ENCODE measurements around the gene SHMT2. TPM values are rescaled to one million over a fixed set of nuclear protein-coding genes. Genes with fewer than 3 reads are reported as not detected.

The SHMT2 gene
- total RNA-seq, 2 donors from 2014 or later, result 47.7 to 77.5 TPM

DNA sequence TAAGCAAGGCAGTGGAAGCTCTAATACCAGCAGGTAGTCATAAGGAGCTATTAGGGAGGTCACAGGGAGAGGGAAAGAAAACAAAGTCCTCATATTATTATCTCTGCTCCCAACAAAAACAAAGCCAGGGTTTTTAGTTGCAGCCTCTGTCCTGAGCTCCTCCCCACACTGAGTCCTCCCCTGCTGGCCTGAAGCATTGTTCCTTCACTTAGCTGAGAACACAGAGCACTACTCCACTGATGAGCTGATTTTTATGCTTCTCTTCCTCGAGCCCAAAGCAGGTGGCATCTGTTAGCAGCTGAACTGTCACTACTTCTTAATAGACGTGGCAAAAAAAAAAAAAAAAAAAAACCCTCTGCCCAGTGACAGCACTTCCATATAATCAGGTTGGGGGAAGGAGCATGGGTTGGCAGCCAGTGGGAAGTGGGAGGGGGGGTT is 31.9 kb downstream of the SHMT2 start:
- no peak for ATAC-seq
- no peak for DNase-seq
- H3K9me3 ChIP-seq, result no peaks in the 10 kb centered on the region
- intact Hi-C loops (cut with DNase I), result no loop called here
- WGBS, 2 donors, result 55 to 63% methylated on average over 2 of the region's 2 CpGs
- H3K4me3 ChIP-seq, result no peak overlapping the region
- H3K27me3 ChIP-seq, result no peaks in the 10 kb centered on the region
- no peak for TF ChIP-seq POLR2A (IDR thresholded peaks at IDR 0.05)
- no peak for TF ChIP-seq CTCF (IDR thresholded peaks at IDR 0.05)
- H3K27ac ChIP-seq, result no peak overlapping the region
- H3K36me3 ChIP-seq (replicated peaks in 1 of 2; ENCODE audit: insufficient read depth in 1 of 2, low read depth in 2 of 2), result peaks cover 0 to 17% of the 10 kb centered on the region in 2 donors
- H3K4me1 ChIP-seq, result peaks cover 24% of the 10 kb centered on the region

DNA sequence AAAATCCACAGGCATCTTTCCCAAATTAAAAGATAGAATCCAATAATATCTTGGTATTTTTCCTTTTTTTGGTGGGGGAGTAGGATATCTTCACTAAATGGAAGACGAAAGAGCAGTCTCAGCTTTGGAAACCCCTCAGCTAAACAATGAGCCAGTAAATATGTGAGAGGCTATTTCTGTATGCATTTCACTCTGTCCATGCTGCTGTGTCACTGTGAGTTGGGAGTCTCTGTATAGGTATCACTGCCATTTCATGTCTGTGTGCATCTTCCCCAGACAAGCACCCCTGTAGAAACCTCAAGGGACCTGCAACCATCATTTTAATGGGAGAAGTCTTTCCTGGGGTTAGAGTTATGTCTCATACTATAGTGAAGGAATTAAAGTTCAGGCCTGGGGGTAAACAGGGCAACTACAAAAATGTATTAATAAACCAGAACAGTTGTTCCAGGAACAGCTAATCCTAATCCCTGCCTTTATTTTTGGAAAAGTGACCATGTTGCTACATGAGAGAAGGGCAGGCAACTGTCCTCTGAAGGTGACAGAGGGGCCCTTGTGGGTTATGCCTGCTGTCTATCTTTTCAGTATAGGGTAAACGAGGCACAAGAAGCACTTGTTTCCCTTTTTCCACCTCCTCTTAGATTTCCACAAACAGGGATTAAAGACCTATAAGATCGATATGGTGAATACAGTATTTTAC is 32.8 kb downstream of the SHMT2 start:
- Histone ChIP-seq H3K36me3 (replicated peaks in 1 of 2; ENCODE audit: insufficient read depth in 1 of 2, low read depth in 2 of 2) (peaks cover 0 to 17% of the 10 kb centered on the region in 2 donors), H3K4me3 (no peak overlapping the region), H3K27ac (no peak overlapping the region), H3K4me1 (peaks cover 24% of the 10 kb centered on the region), H3K27me3 (no peaks in the 10 kb centered on the region), H3K9me3 (no peaks in the 10 kb centered on the region)
- intact Hi-C loops (cut with DNase I), result no loop called here
- WGBS, 2 donors, result 82 to 86% methylated on average over 3 of the region's 3 CpGs
- ATAC-seq, result no peak
- no peak for DNase-seq
- TF ChIP-seq POLR2A (IDR thresholded peaks at IDR 0.05) (no peak), CTCF (IDR thresholded peaks at IDR 0.05) (no peak)

DNA sequence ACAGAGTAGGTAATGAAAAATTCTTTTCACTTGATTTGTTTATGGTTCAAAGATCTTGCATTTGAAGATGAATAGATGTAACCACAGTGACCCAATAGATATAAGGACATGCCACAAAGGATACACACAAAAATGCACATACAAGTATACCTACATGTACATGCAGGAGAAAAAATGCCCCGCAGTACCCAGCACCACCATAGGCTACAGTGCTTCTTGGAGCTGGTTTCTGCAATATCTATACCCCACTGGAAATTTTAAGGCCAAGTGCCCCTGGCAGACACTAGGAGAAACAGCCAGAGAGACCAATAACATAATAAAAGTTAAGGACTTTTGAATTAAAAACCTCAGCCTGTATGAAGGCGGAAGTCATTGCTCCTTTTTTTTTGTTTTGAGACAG is 33.6 kb downstream of the SHMT2 start:
- H3K36me3 ChIP-seq (replicated peaks in 1 of 2; ENCODE audit: insufficient read depth in 1 of 2, low read depth in 2 of 2), result peaks cover 0 to 12% of the 10 kb centered on the region in 2 donors
- no peak for ATAC-seq
- TF ChIP-seq POLR2A (IDR thresholded peaks at IDR 0.05), result no peak
- H3K27me3 ChIP-seq, result no peaks in the 10 kb centered on the region
- DNase-seq, result no peak
- whole genome bisulfite sequencing, 2 donors, result 84 to 86% methylated on average over 2 of the region's 2 CpGs
- H3K9me3 ChIP-seq, result no peaks in the 10 kb centered on the region
- peaks cover 24% of the 10 kb centered on the region for H3K4me1 ChIP-seq
- no peak overlapping the region for H3K4me3 ChIP-seq
- H3K27ac ChIP-seq, result no peak overlapping the region
- intact Hi-C loops (cut with DNase I), result no loop called here

- H3K4me3 ChIP-seq, result no peak overlapping the region
- intact Hi-C loops (cut with DNase I), result no loop called here
- H3K36me3 ChIP-seq (replicated peaks in 1 of 2; ENCODE audit: insufficient read depth in 1 of 2, low read depth in 2 of 2), result peaks cover 0 to 27% of the 10 kb centered on the region in 2 donors
- no peaks in the 10 kb centered on the region for H3K9me3 ChIP-seq
- no peaks in the 10 kb centered on the region for H3K4me1 ChIP-seq
- ATAC-seq (no peak), DNase-seq (no peak)
- no peaks in the 10 kb centered on the region for H3K27me3 ChIP-seq
- H3K27ac ChIP-seq, result no peak overlapping the region
- no peak for TF ChIP-seq POLR2A (IDR thresholded peaks at IDR 0.05)
- no peak for TF ChIP-seq CTCF (IDR thresholded peaks at IDR 0.05)
Observed at GRCh38 chr12:57266681-57267080, 37.2 kb downstream of the SHMT2 start.

DNA sequence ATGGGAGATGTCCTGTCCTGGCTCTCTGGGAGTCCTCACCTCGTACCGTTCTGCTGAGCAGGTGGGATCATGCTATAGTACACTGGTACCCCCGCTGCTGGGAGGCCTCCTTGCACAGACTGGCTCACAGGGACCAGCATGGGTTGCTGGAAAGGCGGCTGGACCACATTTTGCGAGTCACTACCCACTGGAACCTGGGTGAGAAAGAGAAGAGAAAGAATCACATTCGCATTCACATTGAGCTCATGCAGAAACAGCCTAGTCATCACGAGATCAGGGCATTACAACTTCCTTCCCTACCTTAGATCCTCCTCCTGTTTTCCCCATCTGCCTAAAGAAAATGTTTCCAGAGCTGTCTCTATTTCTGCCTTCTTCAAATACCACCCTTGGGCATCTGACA is 38.8 kb downstream of the SHMT2 start:
- no peak overlapping the region for H3K4me3 ChIP-seq
- no peak for ATAC-seq

More for the DNA sequence above, 38.8 kb downstream of the SHMT2 start:
- Histone ChIP-seq H3K9me3 (no peaks in the 10 kb centered on the region), H3K36me3 (replicated peaks in 1 of 2; ENCODE audit: insufficient read depth in 1 of 2, low read depth in 2 of 2) (peaks cover 0 to 27% of the 10 kb centered on the region in 2 donors), H3K27ac (no peak overlapping the region), H3K27me3 (no peaks in the 10 kb centered on the region), H3K4me1 (no peaks in the 10 kb centered on the region)
- 88 to 90% methylated on average over 6 to 7 of the region's 7 CpGs for WGBS, 2 donors
- intact Hi-C loops (cut with DNase I), result no loop called here
- no peak for DNase-seq
- TF ChIP-seq POLR2A (IDR thresholded peaks at IDR 0.05) (no peak), CTCF (IDR thresholded peaks at IDR 0.05) (no peak)
